OCI-LY1 (cell line): ENCODE measurements around the gene MIER3.

ENCODE experiments used
- H2AFZ ChIP-seq: fragments of 200-600 bp; sonication (generic), shearing (Covaris generic); 2 replicates; pipeline ENCODE4 v1.6.0; 2014; ENCODE audit warnings: antibody characterized with exemption, mild to moderate bottlenecking, low read length
- H3F3A ChIP-seq: fragments of 200-600 bp; sonication (generic), shearing (Covaris generic); 2 replicates; pipeline ENCODE4 v1.6.0; 2014; ENCODE audit warnings: mild to moderate bottlenecking, antibody characterized with exemption, low read length, moderate library complexity; ENCODE audit not compliant: insufficient read depth
- H3K27ac ChIP-seq: fragments of 200-600 bp; sonication (generic); 2 replicates; pipeline ENCODE4 v1.5.1; 2014; ENCODE audit warnings: low read length, mixed run types, mild to moderate bottlenecking, low read depth; ENCODE audit not compliant: poor library complexity, severe bottlenecking
- H3K27me3 ChIP-seq: fragments of 200-600 bp; sonication (generic); 2 replicates; pipeline ENCODE4 v1.6.0; 2014; ENCODE audit warnings: antibody characterized with exemption, mild to moderate bottlenecking, low read length, moderate library complexity; ENCODE audit not compliant: insufficient read depth
- H3K36me3 ChIP-seq: fragments of 200-600 bp; sonication (generic); 2 replicates; pipeline ENCODE4 v1.6.1; 2014; ENCODE audit warnings: mild to moderate bottlenecking, antibody characterized with exemption, low read length, moderate library complexity, mixed read lengths; ENCODE audit not compliant: insufficient read depth
- H3K4me1 ChIP-seq: fragments of 200-600 bp; sonication (generic); 2 replicates; pipeline ENCODE4 v1.5.1; 2014; ENCODE audit warnings: mild to moderate bottlenecking, low read length, moderate library complexity; ENCODE audit not compliant: insufficient read depth, severe bottlenecking
- H3K4me2 ChIP-seq: fragments of 200-600 bp; sonication (generic), shearing (Covaris generic); 2 replicates; pipeline ENCODE4 v1.6.1; 2014; ENCODE audit warnings: low read length
- H3K4me3 ChIP-seq: fragments of 200-600 bp; sonication (generic); 2 replicates; pipeline ENCODE4 v1.5.1; 2014; ENCODE audit warnings: low read length, low read depth, mild to moderate bottlenecking, mixed read lengths; ENCODE audit not compliant: poor library complexity, severe bottlenecking
- H3K79me2 ChIP-seq: fragments of 200-600 bp; shearing (Covaris generic); 2 replicates; pipeline ENCODE4 v1.6.1; 2016; ENCODE audit warnings: mixed run types, low read length, mixed read lengths; ENCODE audit not compliant: insufficient read depth
- H3K9ac ChIP-seq: fragments of 200-600 bp; sonication (generic), shearing (Covaris generic); 2 replicates; pipeline ENCODE4 v1.6.1; 2014; ENCODE audit warnings: mild to moderate bottlenecking, low read length, mixed read lengths
- H3K9me2 ChIP-seq: fragments of 200-600 bp; sonication (generic), shearing (Covaris generic); 2 replicates; pipeline ENCODE4 v1.6.1; 2014; ENCODE audit warnings: low read depth, mild to moderate bottlenecking, low read length, mixed read lengths
- H3K9me3 ChIP-seq: fragments of 200-600 bp; shearing (Covaris generic); 2 replicates; pipeline ENCODE4 v1.6.1; 2014; ENCODE audit warnings: low read length, mixed read lengths
- H4K20me1 ChIP-seq: fragments of 200-600 bp; sonication (generic), shearing (Covaris generic); 2 replicates; pipeline ENCODE4 v1.6.0; 2016; ENCODE audit warnings: mild to moderate bottlenecking, low read length; ENCODE audit not compliant: insufficient read depth
- EZH2 ChIP-seq: fragments of 200-600 bp; sonication (generic), shearing (Covaris generic); IDR thresholded peaks from 2 replicates; pipeline ENCODE4 v1.8.0; 2017; ENCODE audit warnings: borderline replicate concordance, mixed run types, mild to moderate bottlenecking, antibody characterized with exemption, low read length, moderate library complexity, mixed read lengths
- TF ChIP-seq, protein P1 (sequence below): fragments of 200-600 bp; sonication (generic), shearing (Covaris generic); IDR thresholded peaks from 2 replicates; pipeline ENCODE4 v1.5.1; 2017; ENCODE audit warnings: mild to moderate bottlenecking, antibody characterized with exemption, low read length, moderate library complexity, mixed read lengths

The MIER3 gene

DNA sequence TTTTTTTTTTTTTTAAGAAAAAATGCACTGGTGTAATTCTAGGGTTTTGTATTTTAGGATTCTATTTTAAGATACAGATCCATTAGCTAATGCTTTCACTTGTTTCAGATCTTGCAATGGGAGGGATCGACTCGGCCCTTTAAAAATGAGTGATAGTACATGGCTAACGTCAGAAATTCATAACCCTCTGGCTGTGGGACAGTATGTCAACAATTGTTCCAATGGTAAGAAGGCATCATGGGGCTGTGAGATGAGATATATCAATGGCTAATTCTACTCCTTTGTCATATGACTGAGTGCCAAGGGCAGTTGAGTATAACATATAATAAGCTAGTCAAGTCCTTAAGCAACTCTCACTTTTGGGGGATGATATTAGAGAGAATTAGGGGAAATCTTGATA, 38.2 kb downstream of the MIER3 start:
- no peaks in the 10 kb centered on the region for H3K27me3 ChIP-seq
- H3K4me1 ChIP-seq: peaks cover 16% of the 10 kb centered on the region
- no peak for TF ChIP-seq EZH2
- TF ChIP-seq, protein P1, sequence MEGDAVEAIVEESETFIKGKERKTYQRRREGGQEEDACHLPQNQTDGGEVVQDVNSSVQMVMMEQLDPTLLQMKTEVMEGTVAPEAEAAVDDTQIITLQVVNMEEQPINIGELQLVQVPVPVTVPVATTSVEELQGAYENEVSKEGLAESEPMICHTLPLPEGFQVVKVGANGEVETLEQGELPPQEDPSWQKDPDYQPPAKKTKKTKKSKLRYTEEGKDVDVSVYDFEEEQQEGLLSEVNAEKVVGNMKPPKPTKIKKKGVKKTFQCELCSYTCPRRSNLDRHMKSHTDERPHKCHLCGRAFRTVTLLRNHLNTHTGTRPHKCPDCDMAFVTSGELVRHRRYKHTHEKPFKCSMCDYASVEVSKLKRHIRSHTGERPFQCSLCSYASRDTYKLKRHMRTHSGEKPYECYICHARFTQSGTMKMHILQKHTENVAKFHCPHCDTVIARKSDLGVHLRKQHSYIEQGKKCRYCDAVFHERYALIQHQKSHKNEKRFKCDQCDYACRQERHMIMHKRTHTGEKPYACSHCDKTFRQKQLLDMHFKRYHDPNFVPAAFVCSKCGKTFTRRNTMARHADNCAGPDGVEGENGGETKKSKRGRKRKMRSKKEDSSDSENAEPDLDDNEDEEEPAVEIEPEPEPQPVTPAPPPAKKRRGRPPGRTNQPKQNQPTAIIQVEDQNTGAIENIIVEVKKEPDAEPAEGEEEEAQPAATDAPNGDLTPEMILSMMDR: no peak
- H3K9me3 ChIP-seq: no peaks in the 10 kb centered on the region
- no peak overlapping the region for H3K27ac ChIP-seq
- H3K4me3 ChIP-seq: no peak overlapping the region
- no peak overlapping the region for H3K9ac ChIP-seq
- 0 out of 2 replicates have a peak, but pooled peaks cover 6% of the 10 kb centered on the region for H3K36me3 ChIP-seq
- H3F3A ChIP-seq: no peaks in the 10 kb centered on the region
- H4K20me1 ChIP-seq: no peaks in the 10 kb centered on the region
- H2AFZ ChIP-seq: no peak overlapping the region
- H3K9me2 ChIP-seq: no peaks in the 10 kb centered on the region
- no peaks in the 10 kb centered on the region for H3K79me2 ChIP-seq
- H3K4me2 ChIP-seq: no peak overlapping the region

DNA sequence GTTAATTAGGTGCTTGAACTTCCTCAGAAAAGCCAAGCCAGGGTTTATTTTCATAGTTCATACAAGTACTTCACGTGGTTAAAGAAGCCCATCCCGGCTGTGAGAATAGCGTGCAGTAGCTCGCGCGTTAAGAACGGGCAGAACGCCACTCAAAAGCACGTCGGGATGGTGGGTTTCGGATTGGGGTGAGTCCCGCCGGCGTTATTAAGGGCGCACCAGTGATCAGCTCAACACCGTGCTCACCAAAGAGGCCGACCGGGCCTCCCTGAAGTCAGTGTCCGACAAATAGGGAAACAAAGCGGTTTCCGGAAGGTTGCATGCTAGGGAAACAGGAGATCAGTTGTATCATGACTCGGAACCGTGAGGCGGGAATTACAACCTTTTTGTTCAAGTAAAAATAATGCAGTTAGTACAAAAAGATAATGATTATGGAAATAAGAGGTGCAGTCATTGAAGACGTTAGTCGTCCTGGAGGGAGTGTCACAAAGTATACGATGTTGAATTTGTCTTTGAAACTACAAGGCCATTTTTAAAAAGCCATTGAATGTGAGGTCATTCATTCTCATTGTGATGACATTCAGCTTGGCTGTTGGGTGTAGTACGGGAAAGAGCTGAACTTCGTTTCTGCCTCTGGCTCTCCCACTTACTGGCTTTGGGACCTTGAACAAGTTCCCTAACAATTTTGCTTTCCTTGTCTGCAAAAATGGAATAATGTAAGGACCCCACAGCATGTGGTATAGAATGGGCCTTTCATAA, 41.5 kb downstream of the MIER3 start:
- Histone ChIP-seq H4K20me1 (no peaks in the 10 kb centered on the region), H2AFZ (peak overlapping the region; percentile 4), H3K9ac (peak overlapping the region; percentile 82), H3K4me3 (peak overlapping the region; percentile 74), H3K27ac (peak overlapping the region; percentile 55), H3K4me1 (peaks cover 28% of the 10 kb centered on the region), H3F3A (no peaks in the 10 kb centered on the region), H3K9me3 (peaks cover 3% of the 10 kb centered on the region; the same call in 1 of the 2 replicates), H3K27me3 (no peaks in the 10 kb centered on the region), H3K79me2 (no peaks in the 10 kb centered on the region), H3K4me2 (peak overlapping the region; percentile 96), H3K36me3 (peaks cover 2% of the 10 kb centered on the region; the same call in 1 of the 2 replicates), H3K9me2 (no peaks in the 10 kb centered on the region)
- no peak for TF ChIP-seq EZH2
- TF ChIP-seq, protein P1: no peak

DNA sequence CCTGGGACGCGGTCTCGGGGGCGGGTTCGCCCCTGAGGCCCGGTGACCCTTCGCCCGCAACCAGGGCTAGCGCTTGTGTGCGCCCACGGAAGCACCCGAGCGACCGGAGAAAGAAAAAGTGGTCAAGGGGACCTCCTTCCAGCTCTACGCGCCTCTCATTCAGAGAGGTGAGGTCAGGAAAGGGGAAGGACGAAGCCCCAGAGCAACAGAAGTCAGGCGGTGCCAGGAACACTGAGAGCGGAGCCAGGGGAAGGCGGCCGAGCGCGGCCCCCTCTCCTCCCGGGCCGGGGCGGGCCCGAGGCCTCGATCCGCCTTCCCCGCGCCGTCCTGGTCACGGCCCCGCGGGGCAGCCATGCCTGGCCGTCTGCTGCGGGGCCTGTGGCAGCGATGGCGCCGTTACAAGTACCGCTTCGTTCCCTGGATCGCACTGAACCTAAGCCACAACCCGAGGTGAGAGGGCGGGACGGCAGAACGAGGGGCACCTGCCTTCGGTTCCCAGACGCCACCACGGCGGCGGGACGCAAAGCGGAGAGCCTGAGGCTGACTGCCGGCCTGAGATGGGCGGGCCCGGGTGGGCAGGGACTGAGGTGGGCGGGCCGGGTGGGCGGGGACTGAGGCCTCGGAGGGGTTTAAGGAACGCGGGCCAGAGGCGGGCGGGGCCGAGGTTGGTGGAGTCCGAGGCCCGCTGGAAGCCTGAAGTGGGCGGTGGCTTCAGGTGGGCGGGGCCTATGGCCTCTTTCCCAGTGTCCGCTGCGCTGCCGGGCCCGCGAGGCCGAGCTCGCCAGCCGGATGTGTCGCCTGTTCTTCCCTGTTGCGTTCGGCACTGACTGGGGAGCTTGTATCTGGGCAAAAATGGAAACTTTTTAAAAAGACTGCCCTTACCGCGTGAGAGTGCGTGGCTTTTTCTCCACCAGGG, 42.4 kb downstream of the MIER3 start, which contains the start of gene SETD9:
Gene SETD9 (plus strand): TSS at position 303 of the 916 bp plus-strand sequence. CDS start 50 bp downstream, at position 353.
- Histone ChIP-seq H2AFZ (peak within 1 kb of the TSS; percentile 25), H3K79me2 (no peaks in the 10 kb centered on the region), H4K20me1 (no peaks in the 10 kb centered on the region), H3K9me3 (peaks cover 3% of the 10 kb centered on the region; the same call in 1 of the 2 replicates), H3K9me2 (no peaks in the 10 kb centered on the region), H3K36me3 (no peaks in the 10 kb centered on the region; the same call in 1 of the 2 replicates), H3F3A (no peaks in the 10 kb centered on the region), H3K4me1 (peaks cover 28% of the 10 kb centered on the region), H3K27ac (peak within 1 kb of the TSS; percentile 59), H3K9ac (peak within 1 kb of the TSS; percentile 82), H3K27me3 (no peaks in the 10 kb centered on the region; the same call in 1 of the 2 replicates), H3K4me3 (peak within 1 kb of the TSS; percentile 74), H3K4me2 (peak within 1 kb of the TSS; percentile 96)
- TF ChIP-seq, protein P1: no peak
- no peak for TF ChIP-seq EZH2
